Gastroesophageal sphincter (tissue), 4 donors: Measurements from ENCODE around the gene USP15. TPM values are rescaled to one million over a fixed set of nuclear protein-coding genes. Genes with fewer than 3 reads are reported as not detected.

ENCODE experiments used
- ATAC-seq: fragments of 150-250 bp; one replicate; pipeline ENCODE4 v1.9.1; 2016; ENCODE audit warnings: mild to moderate bottlenecking, moderate library complexity
- H3K27ac ChIP-seq, 4 donors: fragments of 200-600 bp; sonication (generic) in 3 of 4; 1 replicate in 3 of 4; 2 replicates in 1 of 4; pipeline ENCODE4 v1.5.1; 2016 to 2019
- H3K27me3 ChIP-seq: fragments of 200-600 bp; sonication (generic); one replicate; pipeline ENCODE4 v1.5.1; 2019
- H3K36me3 ChIP-seq, 2 donors: fragments of 200-600 bp; sonication (generic); one replicate each; pipeline ENCODE4 v1.5.1; 2019; ENCODE audit warnings: control low read depth in 1 of 2
- H3K4me1 ChIP-seq, 3 donors: fragments of 200-600 bp; sonication (generic); 1 replicate in 2 of 3; 2 replicates in 1 of 3; pipeline ENCODE4 v1.5.1; 2016 to 2019; ENCODE audit warnings: control low read depth in 2 of 3
- H3K4me3 ChIP-seq, 2 donors: fragments of 200-600 bp; sonication (generic); one replicate each; pipeline ENCODE4 v1.5.1; 2019; ENCODE audit warnings: mild to moderate bottlenecking in 1 of 2, moderate library complexity in 1 of 2
- H3K9me3 ChIP-seq, 3 donors: fragments of 200-600 bp; sonication (generic); one replicate each; pipeline ENCODE4 v1.5.1; 2017 to 2019; ENCODE audit warnings: control low read depth in 2 of 3
- EP300 ChIP-seq: sonication (generic); formaldehyde crosslinking; IDR thresholded peaks from one replicate; pipeline ENCODE4 v1.6.1; 2017; ENCODE audit warnings: antibody characterized with exemption, mild to moderate bottlenecking
- POLR2A ChIP-seq, 2 donors: fragments of 450-650 bp; IDR thresholded peaks; one replicate each; pipeline ENCODE4 v1.6.1; 2017; ENCODE audit warnings: antibody characterized with exemption in 2 of 2, mild to moderate bottlenecking in 2 of 2, moderate library complexity in 1 of 2
- POLR2AphosphoS5 ChIP-seq: sonication (generic); formaldehyde crosslinking; IDR thresholded peaks from one replicate; pipeline ENCODE4 v1.6.1; 2017; ENCODE audit warnings: antibody characterized with exemption
- WGBS, 2 donors: methylation state at CpG; one replicate each; pipeline ENCODE4 v1.1.5; 2018; ENCODE audit warnings: low coverage in 1 of 2; 5-methylcytosine and 5-hydroxymethylcytosine counted together
- total RNA-seq, 4 donors: library from RNA; depleted of rRNA; stranded (reverse); fragments of >200 nt; gene quantifications; one replicate each; pipeline ENCODE4 v1.1.0, GENCODE V29; 2016
- TF ChIP-seq, protein P1 (sequence below), 4 experiments: fragments of 200-600 bp in 2 of 4; fragments of 450-650 bp in 2 of 4; sonication (generic) in 1 of 4; IDR thresholded peaks; one replicate each; pipeline ENCODE4 v1.5.1; 2017 to 2019; ENCODE audit warnings: antibody characterized with exemption in 4 of 4, mild to moderate bottlenecking in 2 of 4, moderate library complexity in 2 of 4

Gene USP15
- total RNA-seq, 4 donors from 2014 or later = 33.6 to 84.8 (median 70.0) TPM

DNA sequence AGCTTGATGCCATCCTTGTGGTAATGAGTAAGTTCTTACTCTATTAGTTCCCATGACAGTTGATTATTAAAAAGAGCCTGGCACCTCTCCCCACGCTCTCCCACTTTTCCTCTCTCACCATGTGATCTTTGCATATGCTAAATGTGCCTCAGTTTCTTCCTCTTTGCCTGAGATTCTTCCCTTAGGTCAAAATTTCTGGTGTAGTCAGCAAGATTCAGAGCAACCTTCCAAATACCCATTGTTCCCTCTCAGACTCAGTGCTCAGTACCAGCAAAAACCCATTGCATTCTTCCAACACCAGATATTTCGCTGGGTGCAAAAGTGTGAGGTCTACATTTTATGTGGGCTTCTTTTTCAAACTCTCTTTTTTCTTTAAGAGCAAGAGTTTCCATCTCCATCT is 10.8 kb upstream of the USP15 start:
- Histone ChIP-seq H3K4me1 (no peaks in the 10 kb centered on the region), H3K9me3 (no peaks in the 10 kb centered on the region), H3K27ac (no peak overlapping the region), H3K36me3 (no peaks in the 10 kb centered on the region), H3K4me3 (no peak overlapping the region), H3K27me3 (no peaks in the 10 kb centered on the region)
- ATAC-seq = no peak
- 86 to 92% methylated on average over 2 of the region's 2 CpGs for WGBS, 2 donors
- TF ChIP-seq EP300 (no peak), POLR2AphosphoS5 (no peak), POLR2A (IDR thresholded peaks at IDR 0.05) (no peak)
- TF ChIP-seq, protein P1, sequence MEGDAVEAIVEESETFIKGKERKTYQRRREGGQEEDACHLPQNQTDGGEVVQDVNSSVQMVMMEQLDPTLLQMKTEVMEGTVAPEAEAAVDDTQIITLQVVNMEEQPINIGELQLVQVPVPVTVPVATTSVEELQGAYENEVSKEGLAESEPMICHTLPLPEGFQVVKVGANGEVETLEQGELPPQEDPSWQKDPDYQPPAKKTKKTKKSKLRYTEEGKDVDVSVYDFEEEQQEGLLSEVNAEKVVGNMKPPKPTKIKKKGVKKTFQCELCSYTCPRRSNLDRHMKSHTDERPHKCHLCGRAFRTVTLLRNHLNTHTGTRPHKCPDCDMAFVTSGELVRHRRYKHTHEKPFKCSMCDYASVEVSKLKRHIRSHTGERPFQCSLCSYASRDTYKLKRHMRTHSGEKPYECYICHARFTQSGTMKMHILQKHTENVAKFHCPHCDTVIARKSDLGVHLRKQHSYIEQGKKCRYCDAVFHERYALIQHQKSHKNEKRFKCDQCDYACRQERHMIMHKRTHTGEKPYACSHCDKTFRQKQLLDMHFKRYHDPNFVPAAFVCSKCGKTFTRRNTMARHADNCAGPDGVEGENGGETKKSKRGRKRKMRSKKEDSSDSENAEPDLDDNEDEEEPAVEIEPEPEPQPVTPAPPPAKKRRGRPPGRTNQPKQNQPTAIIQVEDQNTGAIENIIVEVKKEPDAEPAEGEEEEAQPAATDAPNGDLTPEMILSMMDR (IDR thresholded peaks at IDR 0.05) = no peak

DNA sequence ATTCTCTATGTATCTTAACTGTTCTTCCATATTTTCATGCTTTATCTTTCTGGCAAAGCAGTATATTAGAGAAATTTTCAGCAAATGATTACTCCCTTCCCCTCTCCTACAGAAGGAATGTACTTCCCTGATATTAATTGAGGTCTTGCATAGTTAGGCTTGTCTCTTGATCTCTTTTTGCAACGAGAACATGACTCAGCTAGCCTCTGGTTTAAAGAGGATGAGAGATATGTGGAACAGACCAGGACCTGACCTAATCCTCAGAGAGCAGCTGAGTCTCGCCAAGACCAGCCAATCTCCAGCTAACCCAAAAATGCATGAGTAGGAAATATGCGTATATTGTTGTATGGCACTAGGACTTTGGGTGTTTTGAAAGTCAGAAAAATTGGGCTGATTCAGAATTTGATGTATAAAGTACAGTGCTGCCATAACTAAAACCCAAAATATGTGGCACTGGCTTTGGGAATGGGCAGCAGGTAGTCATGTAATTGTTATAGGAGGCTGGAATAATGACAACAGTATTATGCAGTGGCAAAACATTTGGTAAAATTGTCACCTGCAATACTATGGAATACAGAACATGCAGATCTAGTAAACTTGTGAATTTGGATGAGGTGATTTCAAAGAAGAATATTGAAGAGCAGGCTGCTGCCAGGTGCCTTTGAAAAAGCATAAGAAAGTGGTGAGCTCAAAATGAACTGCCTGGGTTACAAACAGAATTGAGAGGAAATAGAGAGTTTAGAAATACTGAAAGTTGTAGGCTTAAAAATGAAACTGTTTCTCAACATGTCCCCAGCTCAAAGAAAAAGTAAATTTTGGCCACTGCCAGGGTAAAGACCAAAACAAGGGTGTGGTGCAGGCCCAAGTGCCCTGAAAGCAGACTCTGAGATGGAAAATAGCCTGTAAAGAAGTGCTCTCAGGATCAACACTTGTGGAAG is 9.3 kb upstream of the USP15 start:
- Histone ChIP-seq H3K36me3 (no peaks in the 10 kb centered on the region), H3K27me3 (no peaks in the 10 kb centered on the region), H3K27ac (peak overlapping the region in 1 of 4 donors; percentile 53), H3K4me1 (peaks cover 0 to under 1% (median 0%) of the 10 kb centered on the region in 3 donors), H3K4me3 (no peak overlapping the region), H3K9me3 (no peaks in the 10 kb centered on the region)
- 70 to 90% methylated on average over 2 to 3 of the region's 3 CpGs for WGBS, 2 donors
- ATAC-seq = peak; percentile 70
- TF ChIP-seq, protein P1 (IDR thresholded peaks at IDR 0.05) = no peak
- no peak for TF ChIP-seq POLR2AphosphoS5
- TF ChIP-seq POLR2A (IDR thresholded peaks at IDR 0.05) = no peak
- no peak for TF ChIP-seq EP300

DNA sequence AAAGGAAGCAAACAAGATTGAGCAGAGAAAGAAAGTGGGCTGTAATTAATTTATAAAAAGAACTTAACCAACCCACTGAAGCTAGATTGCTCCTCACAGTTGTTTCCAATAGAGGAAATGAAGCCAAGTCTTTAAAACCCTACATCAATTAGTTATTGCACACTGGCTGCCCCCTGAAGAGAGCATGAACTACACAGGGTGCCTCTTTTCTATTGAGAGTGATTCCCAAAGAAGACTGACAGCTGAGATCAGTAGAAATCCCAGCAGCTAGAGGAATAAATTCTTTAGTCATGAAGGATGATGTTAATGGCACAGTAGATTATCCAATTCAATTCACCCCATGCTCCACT is 8.6 kb upstream of the USP15 start:
- H3K36me3 ChIP-seq = no peaks in the 10 kb centered on the region
- peak overlapping the region in 1 of 4 donors; percentile 53 for H3K27ac ChIP-seq
- no peaks in the 10 kb centered on the region for H3K9me3 ChIP-seq
- no peak for ATAC-seq
- H3K4me3 ChIP-seq = no peak overlapping the region
- H3K27me3 ChIP-seq = no peaks in the 10 kb centered on the region
- TF ChIP-seq, protein P1 (IDR thresholded peaks at IDR 0.05) = no peak
- TF ChIP-seq EP300 (no peak), POLR2AphosphoS5 (no peak), POLR2A (IDR thresholded peaks at IDR 0.05) (no peak)
- peaks cover 0 to 7% (median 0%) of the 10 kb centered on the region in 3 donors for H3K4me1 ChIP-seq

DNA sequence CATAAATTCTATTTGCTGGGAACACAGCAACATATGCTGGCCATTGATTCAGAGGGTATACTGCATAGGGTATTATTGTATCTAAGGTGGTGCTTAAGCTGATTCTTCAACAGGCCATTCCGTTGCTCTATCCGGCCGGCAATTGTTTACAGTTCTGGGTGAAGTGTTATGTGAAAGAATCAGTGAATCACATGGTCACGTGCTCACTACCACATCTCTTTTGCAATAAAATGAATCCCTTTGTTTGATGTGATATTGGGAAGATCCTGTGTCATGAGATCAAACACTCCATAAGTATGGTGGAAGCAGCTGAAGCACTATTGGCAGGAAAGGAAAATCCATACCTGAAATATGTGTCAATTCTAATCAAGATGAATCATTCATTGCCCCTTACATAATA is 7.6 kb upstream of the USP15 start:
- Histone ChIP-seq H3K27me3 (no peaks in the 10 kb centered on the region), H3K27ac (peak overlapping the region in 1 of 4 donors; percentile 3), H3K9me3 (no peaks in the 10 kb centered on the region), H3K4me3 (no peak overlapping the region), H3K36me3 (no peaks in the 10 kb centered on the region), H3K4me1 (peaks cover 0 to 16% (median 0%) of the 10 kb centered on the region in 3 donors)
- TF ChIP-seq EP300 = no peak
- TF ChIP-seq POLR2AphosphoS5 = no peak
- no peak for TF ChIP-seq POLR2A (IDR thresholded peaks at IDR 0.05)
- TF ChIP-seq, protein P1 (IDR thresholded peaks at IDR 0.05) = no peak
- 94 to 97% methylated on average over 4 of the region's 4 CpGs for WGBS, 2 donors
- ATAC-seq = no peak

DNA sequence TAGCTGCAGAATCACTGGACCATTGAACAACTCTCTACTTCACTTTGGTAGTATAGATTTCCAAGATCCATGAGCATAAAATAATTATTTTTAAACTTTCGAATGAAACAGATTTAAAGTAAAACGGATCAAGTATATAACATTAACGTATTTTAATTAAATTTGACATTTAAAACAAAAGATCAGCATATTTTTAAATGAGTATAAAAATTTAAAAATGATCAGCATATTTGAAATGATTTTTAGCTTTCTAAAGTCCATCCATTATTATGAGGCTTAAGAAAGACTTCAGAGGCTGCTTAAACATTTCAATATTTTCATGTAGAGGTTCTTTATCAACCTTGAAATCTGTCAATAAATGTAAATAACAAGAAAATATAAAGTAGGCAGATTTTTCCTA is 5.2 kb upstream of the USP15 start:
- Histone ChIP-seq H3K4me3 (no peak overlapping the region), H3K4me1 (peaks cover 3 to 34% (median 5%) of the 10 kb centered on the region in 3 donors), H3K27me3 (no peaks in the 10 kb centered on the region), H3K36me3 (no peaks in the 10 kb centered on the region), H3K9me3 (no peaks in the 10 kb centered on the region), H3K27ac (no peak overlapping the region)
- ATAC-seq = no peak
- TF ChIP-seq POLR2AphosphoS5 (no peak), EP300 (no peak), POLR2A (IDR thresholded peaks at IDR 0.05) (no peak)
- TF ChIP-seq, protein P1 (IDR thresholded peaks at IDR 0.05) = no peak
- 90 to 94% methylated on average over 3 of the region's 3 CpGs for WGBS, 2 donors
